Fibroblast of villous mesenchyme (primary cell): Measurements from ENCODE around the gene FYCO1. TPM values are rescaled to one million over a fixed set of nuclear protein-coding genes. Genes with fewer than 3 reads are reported as not detected.
"Not testable (repeated sequence)": the region's sequence is repeated elsewhere in the genome, so short reads cannot be mapped to it uniquely, and the experiment has no call there.

ENCODE experiments used
- DNase-seq: peaks from one replicate; pipeline ENCODE4 v3.0.0-alpha.2; 2010; ENCODE audit warnings: low read depth
- H3K4me3 ChIP-seq: 2 replicates; pipeline ENCODE4 v1.5.1; 2011; ENCODE audit warnings: low read depth, mild to moderate bottlenecking, low read length
- CTCF ChIP-seq: IDR thresholded peaks from 2 replicates; pipeline ENCODE4 v1.5.1; 2012; ENCODE audit warnings: low read depth, mild to moderate bottlenecking, low read length; ENCODE audit not compliant: insufficient read depth
- total RNA-seq: library from RNA; depleted of rRNA; stranded (reverse); fragments of >200 nt; gene quantifications from 2 replicates; pipeline ENCODE4 v1.2.3, GENCODE V29; 2012

Gene FYCO1
- 20.6 and 23.7 TPM in 2 replicates for total RNA-seq

GRCh38 chr3:45995236-45996192 lies at the start of gene FYCO1:
FYCO1 (minus strand) TSS chr3:45995824; CDS start chr3:45984910, 10,914 bp downstream.
- no peak for TF ChIP-seq CTCF
- peak within 1 kb of the TSS; percentile 91 for H3K4me3 ChIP-seq
- peak; percentile 90 for DNase-seq

- DNase-seq, result peak; percentile 56
- TF ChIP-seq CTCF, result no peak
- H3K4me3 ChIP-seq, result no peak overlapping the region
Observed at GRCh38 chr3:46038916-46039315, 43.3 kb upstream of the FYCO1 start.

- DNase-seq, H3K4me3 ChIP-seq: not testable (repeated sequence)
Observed at GRCh38 chr3:46038071-46038470, 42.4 kb upstream of the FYCO1 start.

GRCh38 chr3:46036191-46036590 lies 40.6 kb upstream of the FYCO1 start:
- DNase-seq, result no peak
- H3K4me3 ChIP-seq, result no peak overlapping the region
- TF ChIP-seq CTCF, result no peak

- no peak for TF ChIP-seq CTCF
- DNase-seq, result no peak
- H3K4me3 ChIP-seq, result no peak overlapping the region
Observed at GRCh38 chr3:46031747-46032146, 36.1 kb upstream of the FYCO1 start.

GRCh38 chr3:46031269-46031668 lies 35.6 kb upstream of the FYCO1 start:
- no peak overlapping the region for H3K4me3 ChIP-seq
- TF ChIP-seq CTCF, result no peak
- no peak for DNase-seq

- no peak overlapping the region for H3K4me3 ChIP-seq
- no peak for TF ChIP-seq CTCF
- DNase-seq, result no peak
Observed at GRCh38 chr3:46030626-46031025, 35.0 kb upstream of the FYCO1 start.
